HL-60 (cell line): ENCODE data around the gene STAT4.

Experiments used
- SPI1 ChIP-seq: IDR thresholded peaks from 2 replicates; pipeline ENCODE4 v1.6.1; 2012; ENCODE audit warnings: low read depth, mild to moderate bottlenecking, borderline replicate concordance
- TF ChIP-seq, protein P1 (sequence below): IDR thresholded peaks from one replicate; pipeline ENCODE4 v1.5.1; 2011; ENCODE audit warnings: low read length, control low read depth, inconsistent platforms; ENCODE audit not compliant: insufficient read depth

DNA sequence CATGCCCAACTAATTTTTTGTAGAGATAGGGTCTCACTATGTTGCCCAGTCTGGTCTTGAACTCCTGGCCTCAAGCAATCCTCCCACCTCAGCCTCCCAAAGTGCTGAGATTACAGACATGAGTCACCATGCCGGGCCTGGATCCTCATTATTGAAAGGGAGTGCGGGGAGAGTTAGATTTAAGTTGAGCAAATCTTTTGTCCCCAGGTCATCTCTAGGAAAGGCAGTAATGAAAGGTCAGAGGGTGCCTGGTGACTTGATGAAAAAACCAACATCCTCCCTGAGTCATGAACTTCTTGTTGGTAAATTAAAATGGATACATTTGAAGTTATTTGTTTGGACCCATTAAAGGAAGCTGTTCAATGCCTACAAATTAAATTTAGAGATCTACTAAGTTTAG is 25.1 kb downstream of the STAT4 start:
- TF ChIP-seq, protein P1, sequence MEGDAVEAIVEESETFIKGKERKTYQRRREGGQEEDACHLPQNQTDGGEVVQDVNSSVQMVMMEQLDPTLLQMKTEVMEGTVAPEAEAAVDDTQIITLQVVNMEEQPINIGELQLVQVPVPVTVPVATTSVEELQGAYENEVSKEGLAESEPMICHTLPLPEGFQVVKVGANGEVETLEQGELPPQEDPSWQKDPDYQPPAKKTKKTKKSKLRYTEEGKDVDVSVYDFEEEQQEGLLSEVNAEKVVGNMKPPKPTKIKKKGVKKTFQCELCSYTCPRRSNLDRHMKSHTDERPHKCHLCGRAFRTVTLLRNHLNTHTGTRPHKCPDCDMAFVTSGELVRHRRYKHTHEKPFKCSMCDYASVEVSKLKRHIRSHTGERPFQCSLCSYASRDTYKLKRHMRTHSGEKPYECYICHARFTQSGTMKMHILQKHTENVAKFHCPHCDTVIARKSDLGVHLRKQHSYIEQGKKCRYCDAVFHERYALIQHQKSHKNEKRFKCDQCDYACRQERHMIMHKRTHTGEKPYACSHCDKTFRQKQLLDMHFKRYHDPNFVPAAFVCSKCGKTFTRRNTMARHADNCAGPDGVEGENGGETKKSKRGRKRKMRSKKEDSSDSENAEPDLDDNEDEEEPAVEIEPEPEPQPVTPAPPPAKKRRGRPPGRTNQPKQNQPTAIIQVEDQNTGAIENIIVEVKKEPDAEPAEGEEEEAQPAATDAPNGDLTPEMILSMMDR = no peak
- TF ChIP-seq SPI1 = no peak
